Ammon's horn (tissue), 1 donor: ENCODE results near the gene GBF1.
A peak's percentile ranks its signal among the peaks of the same experiment; 100 is the strongest.

Source experiments
- DNase-seq: peaks from one replicate; pipeline ENCODE4 v3.0.0-alpha.2; 2016; ENCODE audit warnings: low spot score

GBF1 gene

GRCh38 chr10:102395400-102396316, 150.3 kb downstream of the GBF1 start, which contains the start of gene NFKB2:
Gene NFKB2 (plus strand): TSS chr10:102395705. CDS start chr10:102395960, 255 bp downstream.
- peak; percentile 88 for DNase-seq

- no peak for DNase-seq
Measured at GRCh38 chr10:102396317-102396650, 151.0 kb downstream of the GBF1 start.

- DNase-seq, result no peak
Measured at GRCh38 chr10:102396730-102397151, 151.4 kb downstream of the GBF1 start.

GRCh38 chr10:102397222-102398171, 152.2 kb downstream of the GBF1 start:
- DNase-seq, result no peak

- no peak for DNase-seq
Measured at GRCh38 chr10:102398172-102399020, 153.1 kb downstream of the GBF1 start.

- peak; percentile 94 for DNase-seq
Measured at GRCh38 chr10:102399217-102400021, 154.1 kb downstream of the GBF1 start.

GRCh38 chr10:102400076-102400475, 154.7 kb downstream of the GBF1 start:
- no peak for DNase-seq

GRCh38 chr10:102400598-102401341, 155.4 kb downstream of the GBF1 start:
- DNase-seq, result no peak

- no peak for DNase-seq
Measured at GRCh38 chr10:102401342-102401654, 156.0 kb downstream of the GBF1 start.

- no peak for DNase-seq
Measured at GRCh38 chr10:102401735-102402511, 156.6 kb downstream of the GBF1 start.

- no peak for DNase-seq
Measured at GRCh38 chr10:102402512-102402896, 157.2 kb downstream of the GBF1 start.

GRCh38 chr10:102403115-102403514, 157.8 kb downstream of the GBF1 start:
- DNase-seq, result no peak

GRCh38 chr10:102404361-102405107, 159.2 kb downstream of the GBF1 start:
- DNase-seq, result no peak

- no peak for DNase-seq
Measured at GRCh38 chr10:102405108-102405571, 159.8 kb downstream of the GBF1 start.

GRCh38 chr10:102405632-102406031, 160.3 kb downstream of the GBF1 start:
- no peak for DNase-seq

GRCh38 chr10:102406815-102407214, 161.5 kb downstream of the GBF1 start:
- DNase-seq, result no peak

GRCh38 chr10:102407425-102408130, 162.2 kb downstream of the GBF1 start:
- no peak for DNase-seq

GRCh38 chr10:102408131-102408727, 162.9 kb downstream of the GBF1 start:
- DNase-seq, result no peak
